Breast epithelium (tissue), 3 donors: ENCODE results near the gene SETBP1.

Experiments
- CTCF ChIP-seq, 3 donors: fragments of 450-650 bp; IDR thresholded peaks; one replicate each; pipeline ENCODE4 v1.5.1; 2016 to 2017; ENCODE audit warnings: antibody characterized with exemption in 3 of 3, mild to moderate bottlenecking in 3 of 3, moderate library complexity in 3 of 3
- POLR2A ChIP-seq: fragments of 450-650 bp; IDR thresholded peaks from one replicate; pipeline ENCODE4 v1.6.1; 2016; ENCODE audit warnings: antibody characterized with exemption, mild to moderate bottlenecking, moderate library complexity

DNA sequence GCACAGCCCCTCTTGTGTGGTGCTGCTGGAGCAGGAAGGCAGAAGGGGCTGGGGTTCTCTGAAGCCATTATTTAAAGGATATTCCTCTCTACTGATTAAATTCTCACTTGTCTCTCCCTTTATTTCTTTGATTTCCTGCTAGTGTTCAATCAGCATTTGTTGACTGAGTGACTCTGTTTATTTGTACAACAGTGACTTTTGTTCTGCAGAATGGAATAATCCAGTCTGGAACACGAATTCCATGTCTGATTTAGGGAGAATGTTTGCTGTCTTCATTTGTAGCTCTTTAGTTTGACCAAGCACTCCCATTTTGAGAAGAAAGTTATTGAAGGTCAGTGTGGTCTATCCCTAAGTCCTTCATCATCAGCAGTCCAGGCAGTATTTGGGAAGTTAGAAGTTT is 141.2 kb downstream of the SETBP1 start:
- TF ChIP-seq CTCF (IDR thresholded peaks at IDR 0.05) (no peak), POLR2A (no peak)
